Activated CD4-positive, alpha-beta T cell treated with anti-CD3 and anti-CD28 coated beads, Interleukin-10, Interleukin-2, amounts not matched to agents 100 ng/mL and 50 ng/mL, durations not matched to agents 16 hours and 8 hours (primary cell): Measurements from ENCODE around the gene OPCML.
"Not testable (repeated sequence)": the region's sequence is repeated elsewhere in the genome, so short reads cannot be mapped to it uniquely, and the experiment has no call there.

Experiments
- DNase-seq: peaks from one replicate; pipeline ENCODE4 v3.0.0-alpha.2; 2020

The OPCML gene

GRCh38 chr11:132370114-132370513 lies 1162.2 kb downstream of the OPCML start:
- not testable (repeated sequence) for DNase-seq

GRCh38 chr11:132367293-132367692 lies 1165.0 kb downstream of the OPCML start:
- DNase-seq: no peak

GRCh38 chr11:132365650-132366049 lies 1166.7 kb downstream of the OPCML start:
- no peak for DNase-seq
